HG03095 (cell line): ENCODE measurements around the gene SHB.
A peak's percentile ranks its signal among the peaks of the same experiment; 100 is the strongest.

Source experiments
- ATAC-seq: cut with Tn5 transposase; IDR thresholded peaks from one replicate; pipeline ENCODE4 v1.9.1; 2021; ENCODE audit warnings: moderate library complexity; ENCODE audit not compliant: unreplicated experiment

The SHB gene

DNA sequence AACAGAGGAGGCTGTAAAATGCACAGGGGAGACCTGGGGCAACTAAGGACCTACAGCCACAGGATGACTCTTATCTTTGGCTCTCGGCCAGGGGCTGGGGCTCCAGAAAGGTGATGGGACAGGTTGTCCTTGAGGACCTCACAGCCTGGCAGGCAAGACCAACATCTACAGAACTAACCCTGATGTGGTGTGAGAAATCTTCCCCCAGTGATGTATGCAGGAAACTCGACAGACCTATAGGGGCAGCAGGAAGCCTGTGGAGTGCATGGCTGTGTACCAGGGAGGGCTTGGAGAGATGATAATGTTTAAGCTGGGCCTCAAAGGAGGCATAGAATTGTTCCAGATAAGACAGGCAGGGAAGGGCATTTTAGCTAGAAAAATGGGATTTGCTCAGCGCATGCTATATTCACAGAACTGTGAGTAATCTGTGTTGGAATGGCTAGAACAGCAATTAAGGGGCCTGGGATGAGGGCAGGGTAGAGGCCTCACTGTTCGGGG, 96.6 kb downstream of the SHB start:
- ATAC-seq = no peak

DNA sequence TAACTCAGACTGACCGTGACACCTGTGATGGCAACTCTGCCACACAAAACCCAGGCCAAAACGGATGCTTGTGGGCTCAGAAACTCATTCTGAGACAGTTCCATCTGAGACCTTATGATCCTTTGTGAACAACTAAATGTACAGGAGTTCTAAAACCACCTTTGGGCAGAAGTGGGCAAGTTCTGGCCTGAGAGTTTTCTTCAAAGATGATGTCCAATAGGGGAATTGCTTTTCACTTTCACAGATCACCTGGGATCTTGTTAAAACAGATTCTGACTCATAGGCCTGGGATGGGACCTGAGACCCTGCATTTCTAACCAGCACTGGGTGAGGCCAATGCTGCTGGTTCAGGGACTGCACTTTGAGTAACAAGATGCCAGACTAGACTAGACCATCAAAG, 97.3 kb downstream of the SHB start:
- ATAC-seq = no peak

DNA sequence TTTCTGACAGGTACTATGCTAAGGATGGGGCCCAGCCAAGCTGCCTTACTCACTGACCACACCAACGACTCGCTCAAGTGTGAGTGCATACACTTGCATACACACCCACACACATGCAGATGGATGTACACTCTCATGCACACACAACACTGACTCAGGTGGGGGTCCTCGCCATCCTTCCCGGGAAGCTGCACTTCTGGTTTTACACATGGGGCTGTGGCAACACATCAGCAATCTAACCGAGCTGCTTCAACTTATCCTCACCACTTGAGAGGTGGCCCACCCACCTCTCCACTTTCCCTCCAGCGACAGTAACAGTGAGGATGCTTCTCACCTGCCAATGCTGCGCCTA, 97.9 kb downstream of the SHB start:
- ATAC-seq = no peak

DNA sequence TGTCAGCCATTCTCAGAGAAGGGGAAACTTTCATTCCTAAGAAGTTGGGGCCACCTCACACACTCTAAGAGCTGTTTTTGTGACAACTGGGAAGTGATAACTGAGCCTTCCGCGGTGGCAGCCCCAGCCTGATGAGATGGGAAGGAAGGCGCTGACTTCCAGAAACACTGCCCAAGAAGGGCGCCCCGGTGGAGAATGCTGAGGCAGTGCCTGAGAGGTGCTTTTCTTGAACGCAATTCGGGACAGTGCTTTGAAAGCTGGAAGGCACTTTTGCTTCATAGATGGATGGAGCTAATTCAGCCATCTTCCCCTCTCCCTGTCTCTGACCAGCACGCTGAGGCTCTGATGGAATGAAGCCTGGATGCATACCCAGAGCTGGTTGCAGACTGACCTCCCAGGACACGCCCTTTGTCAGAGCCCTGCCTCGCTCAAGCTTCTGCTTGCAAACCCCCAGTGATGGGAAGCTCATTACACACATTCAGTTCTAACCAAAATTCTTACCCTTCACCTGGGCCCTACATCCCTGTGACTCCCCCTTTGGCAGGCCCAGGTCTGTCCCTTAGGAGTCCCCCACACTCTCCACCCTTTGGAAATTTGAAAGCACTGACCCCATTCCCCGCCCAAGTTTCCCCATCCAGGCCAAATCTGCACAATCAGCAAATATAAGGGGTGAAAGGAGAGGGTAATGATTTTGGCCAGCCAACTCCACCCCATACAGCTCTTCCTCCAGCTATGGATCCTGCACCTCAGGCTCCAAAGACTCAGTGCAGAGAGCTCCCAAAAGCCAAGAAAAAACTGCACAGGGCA, 98.5 kb downstream of the SHB start:
- ATAC-seq = no peak

DNA sequence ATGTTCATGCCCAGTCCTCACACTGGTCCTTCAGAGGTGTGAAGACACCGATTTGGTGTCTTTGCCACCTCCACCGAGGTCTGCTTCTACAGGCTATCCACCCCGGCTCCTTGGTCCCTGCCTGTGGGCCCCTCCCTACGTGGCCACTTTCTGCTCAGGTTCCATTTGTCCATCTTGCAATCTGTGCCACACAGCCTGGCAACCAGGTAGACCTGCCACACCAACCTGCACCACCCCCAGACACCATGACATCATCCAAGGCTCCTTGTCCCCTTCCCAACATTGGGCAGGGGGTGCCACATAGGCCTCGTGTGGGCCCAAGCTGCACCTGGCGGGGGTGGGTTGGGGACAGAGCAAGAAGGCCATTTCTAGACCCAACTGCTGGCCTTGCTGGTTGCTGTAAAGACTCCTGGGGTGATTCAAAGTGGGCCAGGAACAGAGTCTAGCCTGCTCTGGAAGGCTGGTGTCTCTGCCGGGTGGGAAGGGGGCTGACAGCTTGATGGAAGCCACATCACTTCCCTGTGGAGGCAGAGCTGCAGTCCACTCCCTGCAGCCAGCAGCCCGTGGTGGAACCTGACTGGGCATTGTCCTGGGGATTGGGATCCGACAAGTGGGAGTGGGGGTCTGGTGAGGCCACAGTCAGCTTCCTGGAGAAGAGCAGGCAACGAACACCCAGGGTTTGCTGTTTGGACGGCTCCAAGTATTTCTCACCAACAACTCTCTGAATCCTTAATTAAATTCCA, 99.3 kb downstream of the SHB start:
- no peak for ATAC-seq

DNA sequence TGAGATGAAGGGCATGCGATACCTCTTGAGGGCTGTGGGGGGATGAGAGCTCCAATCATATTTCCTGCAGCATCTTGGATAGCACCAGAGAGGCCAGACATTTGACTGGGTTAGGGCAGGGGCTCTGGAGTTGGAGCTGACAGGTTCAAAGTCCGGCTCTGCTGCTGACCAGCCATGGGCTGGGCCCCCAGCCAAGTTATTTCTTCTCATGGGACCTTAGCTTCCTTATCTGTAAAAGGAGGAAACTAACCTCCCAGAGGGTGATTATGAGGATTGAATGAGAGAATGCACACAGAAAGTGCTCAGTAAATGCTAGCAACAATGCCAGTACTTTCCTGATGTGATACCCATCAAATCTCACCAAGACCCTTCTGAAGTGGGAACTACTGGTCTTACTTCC, 99.9 kb downstream of the SHB start:
- ATAC-seq = no peak

DNA sequence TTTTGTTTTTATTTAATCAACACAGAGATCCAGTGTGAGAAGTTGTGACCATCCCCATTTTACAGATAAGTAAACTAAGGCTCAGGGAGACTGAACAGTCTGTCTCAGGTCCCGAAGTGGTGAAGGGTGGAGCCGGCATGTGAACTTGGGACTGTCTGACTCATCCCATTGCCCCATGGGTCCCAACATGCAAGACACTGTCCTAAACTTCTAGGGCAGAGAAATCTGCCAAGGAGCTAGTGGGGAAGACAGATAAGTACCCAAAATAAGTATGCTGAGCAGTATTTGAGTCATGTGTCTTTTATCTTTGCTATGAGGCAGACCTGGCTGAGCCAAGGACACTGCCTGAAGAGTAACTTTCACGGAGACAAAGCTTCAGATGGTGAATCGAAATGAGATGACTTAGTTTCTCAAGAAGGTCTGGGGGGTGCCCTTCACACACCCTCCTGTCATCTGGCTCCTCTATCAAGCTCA, 100.8 kb downstream of the SHB start:
- no peak for ATAC-seq

DNA sequence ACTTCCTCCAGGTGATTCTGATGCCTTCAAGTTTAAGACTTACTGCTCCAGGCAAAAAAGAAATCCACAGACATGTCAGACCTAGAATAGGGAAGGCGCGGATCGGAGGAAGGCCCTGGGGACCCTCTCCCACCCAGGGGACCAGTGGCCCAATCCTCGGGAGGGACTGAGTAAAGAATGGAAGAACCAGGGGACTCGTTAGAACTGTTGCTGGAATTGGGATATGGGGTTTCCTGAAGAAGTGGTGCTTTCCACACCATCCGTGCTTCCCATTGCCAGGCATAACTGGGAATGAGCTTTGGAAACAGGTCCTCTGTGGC, 101.3 kb downstream of the SHB start:
- ATAC-seq = no peak

DNA sequence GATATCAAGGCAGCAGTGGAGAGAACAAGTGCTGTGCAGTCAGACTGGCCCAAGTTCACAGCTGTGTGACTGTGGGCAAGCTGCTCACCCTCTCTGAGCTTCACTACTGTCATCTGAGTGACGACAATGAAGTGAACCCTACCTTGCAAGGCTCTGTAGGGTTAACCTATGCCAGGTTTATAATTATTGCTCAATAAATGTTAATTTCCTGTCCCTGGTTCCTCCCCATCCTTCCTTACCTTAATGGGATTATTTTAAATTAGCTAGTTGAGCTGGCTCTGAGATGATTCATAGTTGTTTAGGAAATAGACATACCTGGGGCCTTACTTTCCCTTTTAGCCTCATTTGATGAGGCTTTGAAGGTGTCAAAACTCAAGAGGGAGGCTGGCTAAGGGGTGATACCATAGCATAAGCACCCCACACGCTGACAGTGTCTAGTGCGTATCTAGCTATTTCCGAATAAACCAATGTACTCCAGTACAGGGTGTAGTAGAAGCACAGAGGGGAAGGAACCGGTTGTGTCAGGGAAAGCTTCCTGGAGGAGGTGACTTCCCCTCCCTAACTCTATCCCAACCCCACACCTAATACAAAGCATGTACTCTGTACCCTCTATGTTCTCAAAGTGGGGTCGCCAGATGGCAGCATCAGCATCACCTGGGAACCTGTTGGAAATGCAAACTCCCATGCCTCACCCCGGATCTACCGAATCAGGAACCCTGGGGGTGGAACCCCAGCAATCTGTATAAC, 101.8 kb downstream of the SHB start:
- ATAC-seq = no peak

DNA sequence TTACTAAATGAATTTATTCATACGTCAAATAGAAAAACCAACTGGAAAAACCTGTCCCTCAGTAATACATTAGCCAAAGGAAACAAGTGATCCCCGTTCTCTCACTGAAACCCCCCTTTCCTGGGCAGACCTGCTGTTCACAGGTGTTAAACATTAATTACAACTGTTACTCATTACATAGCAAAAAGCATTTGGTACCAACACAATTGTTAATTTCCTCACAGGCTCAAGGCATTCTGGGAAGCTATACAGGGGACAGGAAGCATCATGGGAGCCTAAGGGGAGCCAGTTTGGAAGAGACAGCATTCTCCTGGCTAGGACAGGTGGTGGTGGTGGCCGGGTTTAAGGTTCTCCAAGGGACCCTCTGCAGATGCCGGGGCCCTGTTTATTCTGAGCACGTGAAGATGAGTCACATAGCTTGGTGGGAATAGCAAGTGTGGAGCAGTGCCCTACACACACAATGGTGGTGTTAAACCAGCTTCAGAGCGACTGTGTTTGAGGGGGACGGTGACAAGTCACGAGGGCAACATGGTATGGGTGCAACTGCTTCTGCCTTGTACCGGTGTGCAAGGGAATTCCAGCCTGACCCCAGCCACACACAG, 102.5 kb downstream of the SHB start:
- ATAC-seq = no peak

DNA sequence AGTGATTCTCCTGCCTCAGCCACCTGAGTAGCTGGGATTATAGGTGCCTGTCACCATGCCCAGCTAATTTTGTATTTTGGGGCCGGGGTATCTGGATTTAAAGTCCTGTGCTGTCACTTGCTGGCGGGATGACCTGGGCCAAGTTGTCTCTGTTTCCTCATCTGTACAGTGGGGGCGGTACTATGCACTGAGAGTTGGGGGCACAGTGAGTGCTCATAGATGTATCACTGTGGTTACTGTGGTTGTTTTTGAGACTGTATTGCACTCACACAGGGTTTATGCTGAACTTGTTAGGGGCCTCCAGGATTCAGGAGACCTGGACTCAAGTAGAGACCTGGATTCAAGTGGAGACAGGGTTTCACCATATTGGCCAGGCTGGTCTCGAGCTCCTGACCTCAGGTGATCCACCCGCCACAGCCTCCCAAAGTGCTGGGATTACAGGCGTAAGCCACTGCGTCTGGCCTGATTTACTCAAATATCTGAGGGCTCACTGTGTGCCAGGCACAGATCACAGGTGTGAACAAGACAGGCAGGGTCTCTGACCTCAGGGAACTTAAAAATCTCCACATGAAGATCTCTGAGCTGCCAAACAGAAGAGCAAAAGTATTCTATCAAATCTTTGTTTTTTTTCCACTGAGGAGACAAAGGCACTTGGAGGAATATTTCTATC, 103.2 kb downstream of the SHB start:
- ATAC-seq = peak; percentile 54

DNA sequence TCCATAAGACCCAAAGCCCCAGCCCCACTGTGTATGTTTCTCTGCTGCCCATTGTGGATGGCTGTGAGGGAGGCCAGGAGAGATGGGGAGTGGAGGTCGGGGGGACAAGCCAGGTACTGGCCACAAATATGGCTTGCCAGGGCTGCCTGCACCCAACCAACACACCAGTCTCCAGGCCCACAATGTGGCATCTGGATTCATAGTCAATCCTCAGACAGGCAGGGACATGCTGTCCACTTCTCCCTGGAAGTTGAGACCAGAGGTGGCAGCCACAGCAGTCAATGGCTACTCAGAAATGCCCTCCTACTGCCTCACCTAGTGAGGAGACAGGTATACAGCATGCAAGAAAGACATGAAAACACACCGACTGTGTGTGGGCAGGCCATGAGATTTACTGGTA, 103.9 kb downstream of the SHB start:
- no peak for ATAC-seq

DNA sequence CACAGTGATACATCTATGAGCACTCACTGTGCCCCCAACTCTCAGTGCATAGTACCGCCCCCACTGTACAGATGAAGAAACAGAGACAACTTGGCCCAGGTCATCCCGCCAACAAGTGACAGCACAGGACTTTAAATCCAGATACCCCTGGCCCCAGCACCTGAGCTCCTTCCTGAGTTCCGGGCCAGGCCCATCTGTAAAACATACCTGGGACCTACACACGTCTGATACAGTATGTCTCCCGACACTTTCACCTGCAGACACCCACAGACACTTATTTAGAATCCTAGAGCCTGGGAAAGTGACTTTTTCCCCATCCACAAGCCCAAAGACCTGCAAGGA, 104.3 kb downstream of the SHB start:
- ATAC-seq = no peak

DNA sequence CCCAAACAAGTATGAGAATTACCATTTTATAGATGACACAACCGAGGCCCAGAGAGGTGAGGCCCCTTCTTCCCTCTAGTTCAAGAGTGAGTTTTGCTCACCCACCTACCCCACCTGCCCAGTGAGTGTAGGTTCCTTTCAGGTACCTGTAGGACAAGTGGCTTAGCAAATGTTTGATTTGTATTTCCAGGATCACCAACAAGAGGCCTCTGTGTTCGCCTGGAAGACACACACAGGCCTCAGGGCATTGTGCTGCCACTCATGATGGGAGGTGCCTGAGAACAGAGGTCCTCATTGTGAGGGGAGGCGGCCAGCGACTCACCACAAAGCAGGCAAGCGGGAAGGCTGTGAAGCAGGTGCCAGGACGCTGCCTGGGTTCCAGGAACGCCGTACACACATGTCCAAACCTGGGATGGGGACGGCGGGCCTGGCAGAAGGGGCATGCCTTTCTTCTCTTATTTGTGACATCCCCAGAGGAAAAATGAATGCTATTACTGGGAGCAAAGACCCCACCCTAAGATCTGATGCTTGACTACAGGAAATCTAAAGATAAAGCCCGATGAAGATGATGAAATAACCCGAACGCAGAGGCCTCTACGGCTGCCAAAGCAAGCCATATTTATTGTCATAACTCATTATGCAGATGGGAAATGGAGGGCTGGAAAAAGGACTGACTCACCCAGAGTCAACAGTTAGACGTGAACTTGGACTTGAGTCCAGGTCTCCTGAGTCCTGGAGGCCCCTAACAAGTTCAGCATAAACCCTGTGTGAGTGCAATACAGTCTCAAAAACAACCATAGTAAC, 104.9 kb downstream of the SHB start:
- ATAC-seq = no peak

DNA sequence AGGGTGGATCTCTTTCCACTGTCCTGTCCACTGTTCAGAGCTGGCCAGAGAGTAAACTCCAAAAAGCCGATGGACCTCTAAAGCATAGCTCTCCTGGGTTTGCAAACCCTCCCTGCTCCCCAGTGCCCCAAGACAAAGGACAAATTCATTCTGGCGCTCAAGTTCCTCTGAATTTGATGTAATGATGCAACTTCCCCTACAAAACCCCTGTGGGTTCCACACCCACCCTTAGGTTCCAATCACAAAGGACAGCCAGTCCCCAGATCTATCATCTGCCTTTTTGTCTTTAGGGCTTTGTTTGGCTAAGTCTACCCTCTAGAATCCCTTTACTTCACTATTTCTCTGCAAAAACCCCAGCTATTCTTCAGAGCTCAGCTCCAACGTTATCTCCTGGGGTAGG, 107.7 kb downstream of the SHB start:
- no peak for ATAC-seq

DNA sequence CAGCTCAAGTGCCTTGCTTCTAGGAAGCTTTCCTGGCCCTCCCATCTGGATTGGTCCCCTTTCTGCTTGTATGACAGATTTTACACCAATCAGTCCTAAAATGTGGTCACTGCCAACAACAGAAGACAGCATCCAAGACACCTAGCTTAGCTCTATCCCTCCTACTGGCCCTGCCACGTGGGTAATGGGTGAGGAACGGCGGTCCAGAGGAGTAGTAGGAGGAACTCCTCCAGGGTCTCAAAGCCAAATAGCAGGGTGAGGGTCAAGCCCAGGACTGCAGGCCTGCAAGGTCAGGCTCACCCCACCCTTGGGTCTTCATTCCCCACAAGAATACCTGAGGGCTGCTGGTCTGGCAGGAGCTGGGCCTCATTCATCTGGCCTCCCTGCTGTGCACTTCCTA, 108.4 kb downstream of the SHB start:
- ATAC-seq = no peak

DNA sequence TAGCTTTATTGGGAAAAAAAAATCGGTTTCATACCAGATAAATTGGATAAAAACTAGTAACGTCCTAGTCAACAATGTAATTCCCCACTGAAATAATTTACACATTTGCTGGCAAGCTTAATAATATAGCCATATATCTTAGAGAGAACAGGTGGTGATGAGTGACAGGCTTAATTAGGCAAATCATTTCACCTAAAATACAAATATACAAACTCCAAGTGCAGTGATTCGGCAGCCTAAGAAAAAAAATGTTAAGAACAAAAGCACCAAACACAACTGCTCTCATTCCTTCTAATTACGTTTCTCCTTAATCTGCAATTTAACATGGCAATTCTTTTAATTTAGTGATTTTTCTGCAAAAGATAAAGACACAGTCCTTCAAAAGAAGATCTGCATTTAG, 109.1 kb downstream of the SHB start:
- ATAC-seq = no peak

DNA sequence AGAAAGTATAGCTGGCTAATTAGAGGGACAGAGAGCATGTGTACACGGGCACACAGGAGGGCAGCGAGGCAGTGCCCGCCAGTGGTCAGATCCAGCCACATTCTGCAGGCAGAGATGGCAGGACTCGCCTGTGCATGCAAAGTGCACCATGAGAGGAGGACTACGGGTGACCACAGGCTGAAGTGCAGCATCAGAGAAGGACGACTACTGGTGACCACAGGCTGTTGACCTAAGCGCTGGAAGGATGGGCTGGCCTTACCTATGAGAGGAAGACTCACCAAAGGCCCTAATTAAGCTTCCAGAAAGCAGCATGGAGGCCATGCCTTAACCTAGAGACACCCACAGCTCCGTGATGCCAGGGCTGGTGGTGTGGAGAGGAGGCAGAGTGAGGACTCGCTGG, 110.9 kb downstream of the SHB start:
- no peak for ATAC-seq

DNA sequence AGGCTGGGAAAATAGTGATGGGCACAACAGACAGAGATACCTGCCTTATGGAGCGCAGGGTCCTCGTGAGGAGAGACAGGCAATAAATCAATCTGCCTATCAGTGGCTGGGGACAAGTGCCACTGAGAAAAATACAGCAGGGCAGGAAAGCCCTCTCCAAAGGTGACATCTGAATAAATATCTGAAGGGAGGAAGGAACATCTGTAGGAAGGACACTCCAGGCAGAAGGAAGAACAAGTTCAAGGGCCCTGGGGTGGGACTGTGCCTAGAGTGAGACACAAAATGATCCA, 111.4 kb downstream of the SHB start:
- no peak for ATAC-seq

DNA sequence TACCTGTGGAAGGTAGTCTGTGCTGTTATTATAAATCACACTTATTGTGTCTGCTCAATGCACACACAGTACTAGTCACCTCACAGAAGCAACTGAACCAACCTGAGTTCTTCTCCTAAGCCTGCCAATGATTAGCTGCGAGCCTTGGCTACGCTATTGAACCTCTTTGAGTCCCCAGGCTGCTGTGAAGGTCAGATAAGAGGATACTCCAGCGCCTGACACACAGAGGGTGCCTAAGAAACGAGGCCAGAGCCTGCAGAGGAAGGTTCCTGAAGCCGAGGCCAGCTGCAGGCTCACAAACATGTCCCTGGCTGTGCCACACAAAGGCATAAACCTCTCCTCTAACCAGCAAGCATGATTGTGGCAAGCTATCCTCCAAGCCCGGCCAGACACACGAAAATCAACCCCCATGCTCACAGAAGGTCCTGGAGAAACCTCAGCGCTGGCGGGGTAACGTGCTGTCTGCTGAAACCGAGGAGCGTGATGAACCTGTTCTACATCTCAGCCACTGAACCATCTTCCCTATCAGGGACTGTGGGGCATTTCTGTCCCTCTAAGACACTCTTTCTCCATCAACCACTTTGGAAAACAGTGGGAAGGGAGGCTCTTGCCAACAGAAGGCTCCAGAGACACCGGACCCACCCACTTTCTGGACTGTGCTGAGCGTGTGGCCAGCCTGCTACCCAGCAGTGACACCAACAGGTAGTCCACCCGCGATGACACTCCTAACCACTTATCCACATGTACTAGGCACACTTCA, 111.9 kb downstream of the SHB start:
- no peak for ATAC-seq
